ENCODE measurements around the gene MICALL2. TPM values are rescaled to one million over a fixed set of nuclear protein-coding genes. Genes with fewer than 3 reads are reported as not detected.

MICALL2 gene
- total RNA-seq, 1 donor from 2014 or later = 4.2 TPM

- DNase-seq = no peak
Measured at GRCh38 chr7:1413936-1414639, 45.2 kb downstream of the MICALL2 start.

- DNase-seq = peak; percentile 23
Measured at GRCh38 chr7:1412322-1413261, 46.7 kb downstream of the MICALL2 start.

DNA sequence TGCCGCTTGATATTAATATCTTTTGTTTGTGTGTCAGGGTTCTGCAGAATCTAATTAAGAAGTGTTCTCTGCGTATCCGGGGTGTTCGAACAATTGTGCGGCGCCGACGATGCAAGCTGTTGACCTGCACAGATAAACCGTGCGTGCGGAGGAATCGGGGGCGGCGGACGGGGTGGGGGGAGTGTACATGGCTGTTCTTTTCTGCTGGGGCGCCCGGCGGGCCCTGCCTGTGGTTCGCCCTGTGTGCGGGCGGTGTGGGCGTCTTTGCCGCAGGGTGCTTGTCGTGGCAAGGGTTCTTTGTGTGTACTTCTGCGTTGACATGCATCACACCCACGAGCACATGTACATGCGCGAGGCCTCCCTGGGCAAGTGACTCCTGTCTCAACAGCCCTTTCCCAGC is 47.9 kb downstream of the MICALL2 start:
- no peak for DNase-seq

DNA sequence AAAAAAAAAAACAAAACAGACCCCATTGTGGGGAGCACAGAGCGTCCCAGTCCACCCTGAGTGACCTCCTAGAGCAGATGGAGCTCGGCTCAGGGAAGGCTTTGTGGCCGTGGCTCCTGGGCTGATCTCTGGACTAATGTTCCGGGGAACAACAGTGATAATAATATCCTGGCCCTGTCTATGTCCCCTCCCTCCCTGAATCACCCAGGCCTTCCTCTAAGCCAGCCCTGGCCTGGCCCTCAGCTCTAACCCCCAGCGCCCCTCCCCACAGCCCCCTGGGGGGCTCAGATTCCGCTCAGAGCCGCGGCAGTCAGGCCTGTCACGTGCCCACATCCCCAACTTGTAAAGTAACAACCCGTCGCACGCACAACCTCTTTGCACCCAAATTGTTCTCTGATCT is 48.3 kb downstream of the MICALL2 start:
- no peak for DNase-seq

DNA sequence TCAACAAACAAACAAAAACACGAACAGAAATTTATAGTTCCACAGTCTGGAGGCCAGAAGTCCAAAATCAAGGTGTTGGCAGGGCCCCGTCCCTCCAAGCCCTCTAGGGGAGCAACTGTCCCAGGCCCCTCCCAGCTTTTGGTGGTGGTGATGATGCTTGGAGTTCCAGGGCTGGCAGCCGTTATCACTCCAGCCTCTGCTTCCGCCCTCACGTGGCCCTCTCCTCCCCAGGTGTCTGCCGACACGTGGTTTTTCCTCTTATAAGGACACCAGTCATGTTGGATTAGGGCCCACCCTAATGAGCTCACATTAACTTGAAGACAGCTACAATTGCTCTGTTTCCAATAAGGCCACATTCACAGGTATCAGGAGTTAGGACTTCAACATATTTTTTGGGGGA is 49.7 kb downstream of the MICALL2 start:
- no peak for DNase-seq

DNA sequence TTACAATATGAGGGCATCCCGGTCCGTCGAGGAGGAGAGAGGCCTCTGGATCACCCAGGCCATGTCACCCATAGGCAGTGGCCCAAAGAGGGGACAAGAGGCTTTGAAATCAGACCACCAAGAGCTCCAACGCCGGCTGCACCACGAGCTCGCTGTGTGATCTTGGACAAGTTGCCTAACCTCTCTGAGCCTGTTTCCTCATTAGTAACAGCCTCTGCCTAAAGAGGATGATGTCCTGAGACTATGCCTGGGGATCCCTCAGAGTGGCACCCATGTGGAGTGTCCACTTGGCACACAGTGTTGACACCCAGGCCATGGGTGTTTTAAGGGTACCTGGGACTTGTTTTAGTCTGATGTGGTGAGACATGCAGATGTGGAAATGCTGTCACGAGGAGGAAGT is 50.8 kb downstream of the MICALL2 start:
- no peak for DNase-seq

DNA sequence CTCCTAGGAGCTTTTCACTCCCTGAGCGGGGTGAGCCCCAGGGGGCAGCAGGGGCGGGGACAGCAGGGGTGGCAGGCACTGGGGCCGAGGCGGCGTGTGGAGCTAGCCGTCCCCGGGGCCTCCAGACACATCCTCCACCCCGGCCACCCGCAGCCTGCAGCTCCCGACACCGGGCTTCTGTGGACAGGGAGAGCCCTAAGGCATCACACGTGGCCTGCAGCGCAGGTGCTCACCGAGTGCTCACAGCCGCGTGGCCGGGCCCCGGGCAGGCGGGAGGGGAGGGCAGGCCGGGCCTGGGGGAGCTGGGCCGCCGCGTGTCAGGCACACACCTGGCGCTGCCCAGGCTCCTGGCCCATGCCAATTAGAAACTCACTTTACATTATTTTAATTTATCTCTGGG is 51.4 kb downstream of the MICALL2 start:
- DNase-seq = no peak

DNA sequence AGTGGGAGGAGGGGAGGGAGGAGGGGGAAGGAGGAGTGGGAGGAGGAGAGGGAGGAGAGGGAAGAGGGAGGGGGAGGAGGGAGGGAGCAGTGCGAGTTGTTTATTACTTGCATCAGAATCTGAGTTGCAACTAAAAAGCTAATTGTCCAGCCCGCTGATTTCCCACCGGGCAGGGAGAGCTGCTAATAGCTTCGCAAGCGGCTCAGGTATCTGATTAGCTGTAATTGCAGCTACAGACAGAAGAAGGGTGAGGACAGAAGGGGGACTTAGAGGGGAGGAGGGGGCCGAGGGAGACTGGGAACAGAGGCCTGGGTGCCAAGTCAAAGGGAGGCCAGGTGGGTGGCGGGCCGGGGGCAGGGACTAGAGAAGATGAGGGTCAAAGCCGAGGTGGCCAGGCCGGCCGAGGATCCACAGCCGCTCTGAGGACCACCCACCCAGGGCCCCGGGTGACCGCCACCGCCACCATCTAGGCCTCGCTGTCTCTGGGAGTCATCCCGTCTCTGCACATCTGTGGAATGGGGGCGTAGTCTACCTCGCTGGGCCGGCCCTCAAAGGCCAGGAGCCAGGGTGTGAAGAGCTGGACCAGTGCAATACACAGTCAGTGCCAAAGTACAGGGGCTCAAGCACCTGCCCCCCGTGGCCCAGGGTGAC is 54.2 kb downstream of the MICALL2 start:
- no peak for DNase-seq

DNA sequence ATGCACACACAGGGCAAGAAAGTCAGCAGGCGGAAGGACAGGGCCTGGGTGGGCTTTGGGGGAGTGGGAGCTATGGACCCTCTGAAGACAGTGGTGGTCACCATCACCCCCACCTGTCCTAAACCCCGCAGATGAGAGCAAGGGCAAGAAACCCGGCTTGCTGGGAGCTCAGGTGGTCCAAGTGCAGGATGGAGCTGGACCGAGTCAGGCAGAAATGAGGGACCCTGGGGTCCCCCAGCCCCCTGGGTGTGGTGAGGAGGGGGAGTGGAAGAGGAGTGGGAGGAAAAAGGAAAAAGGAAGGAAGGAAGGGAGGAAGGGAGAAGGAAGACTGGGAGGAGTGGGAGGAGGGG is 54.8 kb downstream of the MICALL2 start:
- DNase-seq = no peak

DNA sequence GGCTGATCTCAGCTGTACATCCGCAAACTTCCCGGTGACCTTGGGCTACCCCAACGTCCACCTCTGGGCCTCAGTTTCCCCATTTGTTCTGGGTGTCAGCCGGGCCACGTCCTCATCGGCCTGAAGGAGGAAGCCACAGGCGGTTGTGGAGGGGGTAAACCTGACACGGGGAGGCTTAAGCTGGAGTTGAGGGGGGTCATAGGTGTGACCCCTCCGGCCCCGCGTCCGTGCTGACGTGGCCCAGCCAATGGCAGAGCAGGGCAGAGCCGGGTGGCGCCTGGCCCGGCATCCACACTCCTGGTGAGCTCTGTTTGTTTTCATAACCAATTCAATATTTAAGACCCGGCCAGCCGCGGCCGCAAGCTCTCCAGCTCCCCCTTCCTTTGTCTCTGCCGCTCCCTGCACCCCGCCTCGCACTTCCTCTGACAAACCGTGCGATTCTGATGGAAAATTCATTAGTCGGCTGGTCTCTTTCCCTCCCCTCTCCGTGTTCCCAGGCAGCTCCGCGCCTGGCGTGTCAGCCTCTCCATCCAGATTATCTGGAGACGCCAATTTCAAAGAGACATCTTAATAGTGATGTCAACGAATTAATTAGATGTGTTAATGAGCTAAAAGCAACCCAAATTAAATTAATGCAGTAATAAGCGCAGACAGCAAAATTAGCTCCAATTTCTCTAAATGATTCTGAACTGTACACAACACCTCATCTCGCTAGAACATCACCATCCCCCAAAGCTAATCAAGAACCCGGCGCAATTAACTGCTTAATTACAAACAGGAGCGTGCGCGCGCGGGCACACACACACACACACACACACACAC is 55.4 kb downstream of the MICALL2 start:
- no peak for DNase-seq

DNA sequence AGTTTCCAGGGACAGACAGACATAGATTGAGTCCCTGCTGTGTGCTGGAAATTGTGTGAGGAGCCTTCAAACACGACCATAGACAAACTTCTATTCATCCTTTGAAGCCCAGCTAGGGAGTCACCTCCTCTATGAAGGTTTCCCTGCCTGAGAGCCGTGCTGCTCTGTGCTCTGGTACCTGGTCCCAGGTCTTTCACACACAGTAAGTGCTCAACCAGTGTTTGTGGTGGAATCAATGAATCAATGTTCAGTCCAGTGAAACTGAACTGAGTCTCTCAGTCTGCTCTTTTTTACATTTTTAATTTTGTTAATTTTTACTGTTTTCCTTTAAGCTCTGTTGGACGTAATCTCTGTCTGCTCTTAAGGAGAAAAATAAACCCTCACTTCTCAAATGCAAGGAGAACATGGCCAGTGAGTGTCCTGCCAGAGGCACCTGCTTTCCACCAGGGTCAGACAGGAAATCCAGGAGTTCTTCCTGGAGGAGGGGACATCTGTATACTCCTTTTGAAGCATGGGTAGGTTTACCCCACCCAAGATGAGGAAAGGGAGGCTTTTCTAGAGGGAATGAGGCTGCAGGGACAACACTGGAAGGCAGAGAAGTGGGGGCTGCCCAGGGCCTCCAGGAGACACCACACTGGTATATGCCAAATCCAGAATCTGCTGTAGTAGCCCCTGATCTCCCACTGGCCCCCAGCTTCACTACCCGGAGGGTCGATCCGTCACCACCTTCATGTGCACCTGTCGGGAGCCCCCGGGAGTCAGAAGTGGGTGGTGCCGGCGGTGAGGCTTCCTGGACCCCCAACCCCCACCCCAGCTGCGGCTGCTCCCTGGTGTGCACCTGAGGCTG is 56.3 kb downstream of the MICALL2 start:
- DNase-seq = no peak

- DNase-seq = no peak
Measured at GRCh38 chr7:1402110-1402790, 57.0 kb downstream of the MICALL2 start.

DNA sequence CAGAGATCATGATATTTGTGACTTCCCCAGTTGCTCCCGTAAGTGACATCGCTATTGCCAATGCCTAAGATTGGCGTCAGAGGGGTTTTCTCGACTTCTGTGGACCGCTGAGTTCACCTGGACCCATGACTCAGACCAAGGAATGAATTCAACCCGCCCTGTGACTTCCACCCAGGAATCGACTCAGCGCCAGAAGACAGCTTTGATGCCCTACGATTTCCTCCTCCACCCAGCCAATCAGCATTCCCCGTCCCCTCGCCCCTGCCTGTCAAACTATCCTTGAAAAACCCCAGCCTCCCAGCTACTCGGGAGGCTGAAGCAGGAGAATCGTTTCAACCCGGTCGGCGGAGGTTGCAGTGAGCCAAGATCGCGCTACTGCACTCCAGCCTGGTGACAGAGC is 58.3 kb downstream of the MICALL2 start:
- no peak for DNase-seq

DNA sequence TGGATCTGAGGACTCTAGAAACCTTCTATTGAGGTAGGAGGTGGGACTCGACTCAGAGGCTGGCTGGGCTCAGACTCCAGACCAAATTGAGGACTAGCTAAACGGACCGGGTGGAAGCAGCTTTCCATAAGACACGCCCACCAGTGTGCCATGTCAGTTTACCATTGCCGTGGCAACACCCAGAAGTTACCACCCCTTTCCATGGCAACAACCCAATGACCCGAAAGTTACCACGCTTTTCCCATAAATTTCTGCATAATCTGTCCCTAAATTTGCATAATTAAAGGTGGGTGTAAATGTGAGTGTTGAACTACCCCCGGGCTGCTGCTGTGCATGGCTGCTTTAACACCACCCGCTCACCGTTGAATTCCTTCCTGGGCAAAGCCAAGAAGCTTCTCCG is 58.9 kb downstream of the MICALL2 start:
- DNase-seq = no peak

DNA sequence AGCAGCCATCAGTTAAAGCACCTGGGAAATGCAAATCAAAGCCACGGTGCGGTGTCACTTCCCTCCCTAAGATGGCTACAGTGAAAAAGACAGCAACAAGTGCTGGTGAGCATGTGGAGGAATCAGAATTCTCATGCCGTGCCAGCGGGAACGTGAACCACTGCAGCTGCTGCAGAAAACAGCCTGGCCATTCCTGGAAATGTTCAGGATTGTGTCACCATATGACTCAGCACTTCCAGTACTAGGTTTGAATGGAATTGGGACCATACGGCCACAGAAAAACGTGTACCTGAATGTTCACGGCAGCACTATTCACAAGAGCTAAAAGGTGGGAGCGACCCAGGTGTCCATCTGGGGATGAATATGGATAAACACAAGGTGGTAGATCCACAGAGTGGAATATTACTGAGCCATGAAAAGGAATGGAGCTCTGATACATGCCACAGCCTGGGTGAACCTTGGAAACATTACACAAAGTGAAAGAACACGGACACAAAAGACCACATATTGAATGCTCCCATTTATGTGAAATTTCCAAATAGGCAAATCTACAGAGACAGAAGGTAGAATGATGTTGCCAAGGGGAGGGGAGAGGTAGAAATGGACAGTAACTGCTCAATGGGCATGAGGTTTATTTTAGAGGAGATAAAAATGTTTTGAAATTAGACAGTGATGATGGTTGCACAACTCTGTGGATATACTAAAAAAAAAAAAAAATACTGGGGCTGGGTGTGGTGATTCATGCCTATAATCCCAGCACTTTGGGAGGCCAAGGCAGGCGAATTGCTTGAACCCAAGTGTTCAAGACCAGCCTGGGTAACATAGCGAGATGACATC is 61.6 kb downstream of the MICALL2 start:
- DNase-seq = no peak

DNA sequence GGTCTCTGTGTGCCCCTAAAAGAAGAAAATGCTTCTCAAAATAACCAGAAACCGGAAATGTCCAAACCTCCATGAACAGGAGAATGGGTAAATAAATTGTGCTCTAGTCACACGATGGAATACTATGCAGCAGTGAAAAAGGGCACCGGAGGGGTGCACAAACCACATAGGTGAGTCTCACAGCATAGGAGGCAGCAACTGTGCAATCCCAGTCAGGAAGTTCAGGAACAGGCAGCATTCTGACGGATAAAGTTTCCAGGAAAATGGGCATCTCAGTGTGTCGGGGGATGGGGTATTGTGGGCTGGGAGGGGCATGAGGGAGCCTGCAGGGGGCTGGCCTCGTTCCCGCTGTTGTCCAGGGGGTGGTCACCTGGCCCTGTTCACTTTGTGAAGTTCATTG is 63.1 kb downstream of the MICALL2 start:
- no peak for DNase-seq

- no peak for DNase-seq
Measured at GRCh38 chr7:1395211-1396070, 63.8 kb downstream of the MICALL2 start.

GRCh38 chr7:1394371-1394770 is 64.9 kb downstream of the MICALL2 start:
- DNase-seq = no peak

GRCh38 chr7:1393421-1393820 is 65.8 kb downstream of the MICALL2 start:
- no peak for DNase-seq
